OCI-LY1 (cell line): ENCODE data around the gene DYNLL2.

Experiments
- CTCF ChIP-seq: fragments of 200-600 bp; sonication (generic), shearing (Covaris generic); IDR thresholded peaks from 2 replicates; pipeline ENCODE4 v1.5.1; 2017; ENCODE audit warnings: mild to moderate bottlenecking, antibody characterized with exemption, low read length, moderate library complexity, mixed read lengths
- EZH2 ChIP-seq: fragments of 200-600 bp; sonication (generic), shearing (Covaris generic); IDR thresholded peaks from 2 replicates; pipeline ENCODE4 v1.8.0; 2017; ENCODE audit warnings: borderline replicate concordance, mixed run types, mild to moderate bottlenecking, antibody characterized with exemption, low read length, moderate library complexity, mixed read lengths

GRCh38 chr17:58092797-58093385, 9.7 kb downstream of the DYNLL2 start:
- TF ChIP-seq CTCF: no peak
- no peak for TF ChIP-seq EZH2
